ENCODE measurements around the gene TEX264.

- TF ChIP-seq GABPA (IDR thresholded peaks at IDR 0.05; ENCODE audit: low read depth, low read length): no peak
- no peak for TF ChIP-seq GABPA (CRISPR knock-in tag; IDR thresholded peaks at IDR 0.05; ENCODE audit: low read depth)
- no peak for TF ChIP-seq PRDM15 (CRISPR knock-in tag; IDR thresholded peaks at IDR 0.05)
- TF ChIP-seq ZNF264 (CRISPR knock-in tag; IDR thresholded peaks at IDR 0.05): no peak
- TF ChIP-seq, protein P1, sequence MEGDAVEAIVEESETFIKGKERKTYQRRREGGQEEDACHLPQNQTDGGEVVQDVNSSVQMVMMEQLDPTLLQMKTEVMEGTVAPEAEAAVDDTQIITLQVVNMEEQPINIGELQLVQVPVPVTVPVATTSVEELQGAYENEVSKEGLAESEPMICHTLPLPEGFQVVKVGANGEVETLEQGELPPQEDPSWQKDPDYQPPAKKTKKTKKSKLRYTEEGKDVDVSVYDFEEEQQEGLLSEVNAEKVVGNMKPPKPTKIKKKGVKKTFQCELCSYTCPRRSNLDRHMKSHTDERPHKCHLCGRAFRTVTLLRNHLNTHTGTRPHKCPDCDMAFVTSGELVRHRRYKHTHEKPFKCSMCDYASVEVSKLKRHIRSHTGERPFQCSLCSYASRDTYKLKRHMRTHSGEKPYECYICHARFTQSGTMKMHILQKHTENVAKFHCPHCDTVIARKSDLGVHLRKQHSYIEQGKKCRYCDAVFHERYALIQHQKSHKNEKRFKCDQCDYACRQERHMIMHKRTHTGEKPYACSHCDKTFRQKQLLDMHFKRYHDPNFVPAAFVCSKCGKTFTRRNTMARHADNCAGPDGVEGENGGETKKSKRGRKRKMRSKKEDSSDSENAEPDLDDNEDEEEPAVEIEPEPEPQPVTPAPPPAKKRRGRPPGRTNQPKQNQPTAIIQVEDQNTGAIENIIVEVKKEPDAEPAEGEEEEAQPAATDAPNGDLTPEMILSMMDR (CRISPR knock-in tag; IDR thresholded peaks at IDR 0.05): no peak
- TF ChIP-seq XBP1 (CRISPR knock-in tag; IDR thresholded peaks at IDR 0.05): no peak
- TF ChIP-seq, protein P2, sequence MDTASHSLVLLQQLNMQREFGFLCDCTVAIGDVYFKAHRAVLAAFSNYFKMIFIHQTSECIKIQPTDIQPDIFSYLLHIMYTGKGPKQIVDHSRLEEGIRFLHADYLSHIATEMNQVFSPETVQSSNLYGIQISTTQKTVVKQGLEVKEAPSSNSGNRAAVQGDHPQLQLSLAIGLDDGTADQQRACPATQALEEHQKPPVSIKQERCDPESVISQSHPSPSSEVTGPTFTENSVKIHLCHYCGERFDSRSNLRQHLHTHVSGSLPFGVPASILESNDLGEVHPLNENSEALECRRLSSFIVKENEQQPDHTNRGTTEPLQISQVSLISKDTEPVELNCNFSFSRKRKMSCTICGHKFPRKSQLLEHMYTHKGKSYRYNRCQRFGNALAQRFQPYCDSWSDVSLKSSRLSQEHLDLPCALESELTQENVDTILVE (CRISPR knock-in tag; IDR thresholded peaks at IDR 0.05): no peak
- TF ChIP-seq, protein P3, sequence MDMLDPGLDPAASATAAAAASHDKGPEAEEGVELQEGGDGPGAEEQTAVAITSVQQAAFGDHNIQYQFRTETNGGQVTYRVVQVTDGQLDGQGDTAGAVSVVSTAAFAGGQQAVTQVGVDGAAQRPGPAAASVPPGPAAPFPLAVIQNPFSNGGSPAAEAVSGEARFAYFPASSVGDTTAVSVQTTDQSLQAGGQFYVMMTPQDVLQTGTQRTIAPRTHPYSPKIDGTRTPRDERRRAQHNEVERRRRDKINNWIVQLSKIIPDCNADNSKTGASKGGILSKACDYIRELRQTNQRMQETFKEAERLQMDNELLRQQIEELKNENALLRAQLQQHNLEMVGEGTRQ (IDR thresholded peaks at IDR 0.05; ENCODE audit: low read depth, low read length): no peak
- TF ChIP-seq, protein P3 (CRISPR knock-in tag; IDR thresholded peaks at IDR 0.05; ENCODE audit: borderline replicate concordance): no peak
- no peak for TF ChIP-seq ESRRA (CRISPR knock-in tag; IDR thresholded peaks at IDR 0.05; ENCODE audit: low read depth)
- TF ChIP-seq ZNF883 (CRISPR knock-in tag; IDR thresholded peaks at IDR 0.05; ENCODE audit: not compliant biosample characterization): no peak
- TF ChIP-seq ZBTB2 (CRISPR knock-in tag; IDR thresholded peaks at IDR 0.05; ENCODE audit: low read depth): no peak
These were observed 45.8 kb downstream of the TEX264 start for GRCh38 chr3:51716805-51717204.
